Breast epithelium (tissue), 4 donors: ENCODE results near the gene GALNT2. TPM values are rescaled to one million over a fixed set of nuclear protein-coding genes. Genes with fewer than 3 reads are reported as not detected.

ENCODE experiments used
- DNase-seq, 2 donors: peaks; one replicate each; pipeline ENCODE4 v3.0.0-alpha.2; 2019; ENCODE audit warnings: low spot score in 2 of 2
- H3K27ac ChIP-seq, 2 donors: fragments of 200-600 bp; sonication (generic) in 1 of 2; one replicate each; pipeline ENCODE4 v1.5.1; 2016 to 2019; ENCODE audit warnings: mild to moderate bottlenecking in 1 of 2
- H3K27me3 ChIP-seq, 2 donors: fragments of 200-600 bp; sonication (generic) in 1 of 2; one replicate each; pipeline versions ENCODE4 v1.5.1 to v1.6.0; 2017 to 2019; ENCODE audit warnings: control low read depth in 1 of 2, mild to moderate bottlenecking in 1 of 2
- H3K36me3 ChIP-seq: fragments of 200-600 bp; one replicate; pipeline ENCODE4 v1.5.1; 2019
- H3K4me1 ChIP-seq, 2 donors: fragments of 200-600 bp; sonication (generic); one replicate each; pipeline ENCODE4 v1.5.1; 2016 to 2019; ENCODE audit warnings: control low read depth in 1 of 2
- H3K4me3 ChIP-seq, 3 donors: fragments of 200-600 bp; sonication (generic); 1 replicate in 2 of 3; 2 replicates in 1 of 3; pipeline ENCODE4 v1.5.1; 2016 to 2019; ENCODE audit warnings: mild to moderate bottlenecking in 3 of 3, moderate library complexity in 2 of 3
- H3K9me3 ChIP-seq, 2 donors: fragments of 200-600 bp; sonication (generic) in 1 of 2; one replicate each; pipeline ENCODE4 v1.5.1; 2016 to 2019; ENCODE audit warnings: control low read depth in 1 of 2
- POLR2A ChIP-seq: fragments of 450-650 bp; IDR thresholded peaks from one replicate; pipeline ENCODE4 v1.6.1; 2016; ENCODE audit warnings: antibody characterized with exemption, mild to moderate bottlenecking, moderate library complexity
- POLR2AphosphoS5 ChIP-seq, 3 donors: sonication (generic); formaldehyde crosslinking; IDR thresholded peaks; one replicate each; pipeline ENCODE4 v1.6.1; 2017; ENCODE audit warnings: antibody characterized with exemption in 3 of 3
- intact Hi-C: fragments of 100-400 bp; cut with DNase I; formaldehyde crosslinking; loops from one replicate; pipeline ENCODE4 v1.15.1; 2023; ENCODE audit warnings: low total_unique reads
- total RNA-seq, 3 donors: library from RNA; depleted of rRNA; stranded (reverse); fragments of >200 nt; gene quantifications; one replicate each; pipeline ENCODE4 v1.1.0, GENCODE V29; 2016
- TF ChIP-seq, protein P1 (sequence below), 3 donors: fragments of 450-650 bp; IDR thresholded peaks; one replicate each; pipeline ENCODE4 v1.5.1; 2016 to 2017; ENCODE audit warnings: antibody characterized with exemption in 3 of 3, mild to moderate bottlenecking in 3 of 3, moderate library complexity in 3 of 3

GALNT2 gene
- total RNA-seq, 3 donors from 2014 or later, result 27.4 to 53.0 (median 42.6) TPM

DNA sequence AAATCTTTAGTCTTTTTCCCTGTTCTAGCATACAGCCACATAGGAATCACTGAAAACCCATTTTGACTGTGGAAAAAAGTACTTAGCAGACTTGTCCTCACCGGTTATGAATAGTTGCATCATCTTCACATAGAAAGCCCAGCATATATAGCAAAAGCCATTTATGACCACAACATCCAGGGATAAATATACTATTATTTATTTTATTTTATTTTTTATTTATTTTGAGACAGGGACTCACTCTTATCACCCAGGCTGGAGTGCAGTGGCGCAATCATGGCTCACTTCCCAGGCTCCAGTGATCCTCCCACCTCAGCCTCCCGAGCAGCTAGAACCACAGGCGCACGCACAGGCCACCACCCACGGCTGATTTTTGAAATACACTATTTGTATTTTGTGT is 175.3 kb downstream of the GALNT2 start:
- no peaks in the 10 kb centered on the region for H3K36me3 ChIP-seq
- H3K27me3 ChIP-seq, result no peaks in the 10 kb centered on the region
- H3K9me3 ChIP-seq, result no peaks in the 10 kb centered on the region
- TF ChIP-seq, protein P1, sequence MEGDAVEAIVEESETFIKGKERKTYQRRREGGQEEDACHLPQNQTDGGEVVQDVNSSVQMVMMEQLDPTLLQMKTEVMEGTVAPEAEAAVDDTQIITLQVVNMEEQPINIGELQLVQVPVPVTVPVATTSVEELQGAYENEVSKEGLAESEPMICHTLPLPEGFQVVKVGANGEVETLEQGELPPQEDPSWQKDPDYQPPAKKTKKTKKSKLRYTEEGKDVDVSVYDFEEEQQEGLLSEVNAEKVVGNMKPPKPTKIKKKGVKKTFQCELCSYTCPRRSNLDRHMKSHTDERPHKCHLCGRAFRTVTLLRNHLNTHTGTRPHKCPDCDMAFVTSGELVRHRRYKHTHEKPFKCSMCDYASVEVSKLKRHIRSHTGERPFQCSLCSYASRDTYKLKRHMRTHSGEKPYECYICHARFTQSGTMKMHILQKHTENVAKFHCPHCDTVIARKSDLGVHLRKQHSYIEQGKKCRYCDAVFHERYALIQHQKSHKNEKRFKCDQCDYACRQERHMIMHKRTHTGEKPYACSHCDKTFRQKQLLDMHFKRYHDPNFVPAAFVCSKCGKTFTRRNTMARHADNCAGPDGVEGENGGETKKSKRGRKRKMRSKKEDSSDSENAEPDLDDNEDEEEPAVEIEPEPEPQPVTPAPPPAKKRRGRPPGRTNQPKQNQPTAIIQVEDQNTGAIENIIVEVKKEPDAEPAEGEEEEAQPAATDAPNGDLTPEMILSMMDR (IDR thresholded peaks at IDR 0.05), result no peak
- TF ChIP-seq POLR2A (no peak), POLR2AphosphoS5 (IDR thresholded peaks at IDR 0.05) (no peak)
- H3K27ac ChIP-seq, result no peak overlapping the region
- no peak overlapping the region for H3K4me3 ChIP-seq
- no peak for DNase-seq
- intact Hi-C loops, result no loop called here
- H3K4me1 ChIP-seq, result no peaks in the 10 kb centered on the region

DNA sequence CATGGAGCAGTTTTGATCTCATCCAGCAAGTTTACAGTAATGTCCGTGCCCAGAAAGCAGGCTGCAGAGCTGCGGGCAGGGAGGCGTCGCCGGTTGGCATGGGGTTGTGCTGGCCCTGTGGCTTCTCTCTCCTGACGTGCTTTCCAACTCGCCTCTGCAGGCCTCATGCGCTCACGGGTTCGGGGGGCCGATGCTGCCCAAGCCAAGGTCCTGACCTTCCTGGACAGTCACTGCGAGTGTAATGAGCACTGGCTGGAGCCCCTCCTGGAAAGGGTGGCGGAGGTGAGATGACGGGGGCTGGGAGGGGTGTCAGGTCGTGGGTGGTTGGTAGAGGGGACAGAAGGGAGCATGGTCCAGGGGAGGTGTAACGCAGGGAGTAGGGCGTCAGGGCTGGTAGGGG is 176.1 kb downstream of the GALNT2 start:
- Histone ChIP-seq H3K27me3 (no peaks in the 10 kb centered on the region), H3K36me3 (no peaks in the 10 kb centered on the region), H3K4me1 (no peaks in the 10 kb centered on the region), H3K4me3 (no peak overlapping the region), H3K9me3 (no peaks in the 10 kb centered on the region), H3K27ac (no peak overlapping the region)
- TF ChIP-seq POLR2AphosphoS5 (IDR thresholded peaks at IDR 0.05) (no peak), POLR2A (no peak)
- TF ChIP-seq, protein P1 (IDR thresholded peaks at IDR 0.05), result no peak
- no peak for DNase-seq
- intact Hi-C loops, result no loop called here

GRCh38 chr1:230243583-230244353 is 176.7 kb downstream of the GALNT2 start:
- intact Hi-C loops, result no loop called here
- Histone ChIP-seq H3K27ac (no peak overlapping the region), H3K27me3 (no peaks in the 10 kb centered on the region), H3K9me3 (no peaks in the 10 kb centered on the region), H3K36me3 (no peaks in the 10 kb centered on the region), H3K4me1 (no peaks in the 10 kb centered on the region), H3K4me3 (no peak overlapping the region)
- DNase-seq, result no peak
- TF ChIP-seq POLR2AphosphoS5 (IDR thresholded peaks at IDR 0.05) (no peak), POLR2A (no peak)
- TF ChIP-seq, protein P1 (IDR thresholded peaks at IDR 0.05), result no peak

DNA sequence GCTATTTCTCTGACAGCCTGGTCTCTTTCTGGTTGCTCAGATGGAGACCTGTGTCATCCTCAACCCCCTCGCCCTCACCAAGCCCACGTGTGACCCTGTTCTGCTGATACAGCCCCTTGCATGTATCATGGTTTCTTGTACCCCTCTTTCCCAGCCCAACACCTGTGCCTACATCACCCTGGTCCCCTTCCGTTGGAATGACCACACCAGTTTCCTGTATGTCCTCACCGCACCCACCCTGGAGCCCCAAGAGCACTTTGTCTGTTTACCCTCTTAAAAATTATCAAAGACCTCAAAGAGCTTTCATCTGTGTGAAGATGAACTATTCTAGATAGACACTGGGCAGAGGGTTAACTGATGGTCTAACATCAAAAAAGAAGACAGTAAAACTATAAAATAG is 179.5 kb downstream of the GALNT2 start:
- Histone ChIP-seq H3K4me3 (no peak overlapping the region), H3K9me3 (no peaks in the 10 kb centered on the region), H3K36me3 (no peaks in the 10 kb centered on the region), H3K27ac (no peak overlapping the region), H3K27me3 (no peaks in the 10 kb centered on the region), H3K4me1 (no peaks in the 10 kb centered on the region)
- TF ChIP-seq, protein P1 (IDR thresholded peaks at IDR 0.05), result no peak
- no peak for TF ChIP-seq POLR2A
- TF ChIP-seq POLR2AphosphoS5 (IDR thresholded peaks at IDR 0.05), result no peak
- intact Hi-C loops, result no loop called here
- DNase-seq, result no peak

DNA sequence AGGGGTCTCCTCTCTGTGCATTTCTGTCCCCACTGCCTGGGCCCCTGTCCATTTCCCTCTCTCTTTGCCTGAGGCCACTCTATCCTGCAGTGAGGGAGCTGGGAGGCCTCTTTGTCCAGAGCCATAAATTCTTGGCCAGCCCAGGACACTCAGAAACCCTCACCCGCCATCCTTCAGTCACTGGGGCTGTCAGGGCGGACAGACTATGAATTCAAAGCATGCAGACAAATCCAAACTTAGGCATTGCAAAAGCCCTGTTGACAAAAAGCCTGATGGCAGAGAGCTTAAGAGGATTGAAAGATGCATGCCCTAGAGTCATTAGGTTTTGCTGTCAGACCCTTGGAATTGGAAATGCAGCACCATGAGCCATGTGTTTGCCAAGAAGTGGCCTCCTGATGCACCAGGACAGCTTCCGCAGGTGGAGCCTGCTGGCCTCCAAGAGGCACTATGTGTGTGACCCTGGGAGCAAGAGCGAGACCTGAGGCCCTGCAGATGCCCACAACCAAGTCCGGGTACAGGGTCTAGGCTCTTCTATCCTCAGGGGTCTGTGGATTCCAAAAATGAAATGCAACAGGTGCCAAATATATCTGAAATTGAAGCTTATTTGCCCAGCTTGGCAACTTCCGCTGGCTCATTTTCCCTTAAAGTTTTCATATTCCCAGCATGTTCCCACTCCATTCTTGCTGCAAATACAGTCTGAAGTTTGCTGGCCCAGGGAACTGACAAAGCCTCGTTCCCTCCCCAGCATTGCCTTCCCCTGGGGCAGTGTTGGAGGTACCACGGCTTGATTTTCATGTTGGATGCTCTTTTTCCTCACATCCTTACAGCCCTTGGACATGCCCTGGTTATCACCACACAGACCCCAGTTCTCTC is 181.2 kb downstream of the GALNT2 start:
- no peak for TF ChIP-seq POLR2A
- TF ChIP-seq POLR2AphosphoS5 (IDR thresholded peaks at IDR 0.05), result no peak
- TF ChIP-seq, protein P1 (IDR thresholded peaks at IDR 0.05), result no peak
- Histone ChIP-seq H3K4me3 (no peak overlapping the region), H3K27ac (no peak overlapping the region), H3K27me3 (no peaks in the 10 kb centered on the region), H3K9me3 (no peaks in the 10 kb centered on the region), H3K4me1 (no peaks in the 10 kb centered on the region), H3K36me3 (no peaks in the 10 kb centered on the region)
- intact Hi-C loops, result no loop called here
- DNase-seq, result no peak
